Activated CD4-positive, alpha-beta T cell treated with anti-CD3 and anti-CD28 coated beads for 24 hours (primary cell): ENCODE results near the gene LRRC4C.

Source experiments
- DNase-seq, 2 donors: peaks; one replicate each; pipeline ENCODE4 v3.0.0-alpha.2; 2020; ENCODE audit warnings: low read depth in 2 of 2

Gene LRRC4C

DNA sequence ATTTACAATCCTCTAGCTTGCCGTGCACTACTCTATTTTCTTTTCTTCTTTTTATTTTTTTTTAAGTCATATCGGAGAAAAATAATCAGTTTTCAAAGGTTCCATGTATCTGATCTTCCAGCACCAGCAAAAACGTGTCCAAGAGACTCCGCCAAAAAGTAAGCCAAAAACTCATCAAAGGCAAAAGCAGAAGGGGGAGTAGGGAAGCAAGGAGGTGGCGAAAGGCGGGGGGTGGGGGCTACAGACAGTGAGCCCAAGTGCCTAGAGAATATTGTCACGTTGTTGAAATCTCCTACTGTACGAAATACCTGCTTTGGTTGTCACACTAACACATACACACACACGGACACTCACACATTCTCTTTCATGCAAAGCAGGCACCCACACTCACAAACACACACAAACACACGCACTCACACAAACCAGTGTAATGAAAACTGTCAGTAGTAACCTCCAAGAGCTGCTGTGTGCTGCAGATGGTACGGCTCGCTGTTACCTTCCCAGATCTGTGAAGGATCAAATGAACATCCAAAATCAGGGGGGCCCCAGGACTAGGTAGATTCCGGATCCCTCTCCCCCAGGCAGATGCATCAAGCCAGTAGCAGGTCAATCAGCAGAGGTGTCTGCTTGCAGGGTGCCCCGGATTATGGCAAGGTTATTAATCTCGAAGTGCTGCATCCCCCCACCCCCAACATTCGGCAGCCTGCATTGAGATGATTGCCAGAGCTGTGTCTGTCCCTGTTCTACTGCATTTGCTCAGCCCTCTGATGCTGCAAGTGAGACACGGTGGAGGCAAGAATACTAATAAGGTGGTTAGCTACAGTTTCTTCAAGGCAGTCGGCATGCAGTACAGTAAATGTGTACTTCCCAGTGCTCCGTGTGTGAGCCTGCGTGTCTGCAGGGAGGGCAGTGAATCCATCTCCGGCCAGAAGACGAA lies at the start of gene LRRC4C:
TSS of gene LRRC4C (minus strand) at position 188 of the 937 bp plus-strand sequence.
- DNase-seq, result no peak

- no peak for DNase-seq
These were observed 48.7 kb upstream of the LRRC4C start for GRCh38 chr11:41508121-41508520.

- no peak for DNase-seq
These were observed 40.0 kb upstream of the LRRC4C start for GRCh38 chr11:41499429-41499828.

DNA sequence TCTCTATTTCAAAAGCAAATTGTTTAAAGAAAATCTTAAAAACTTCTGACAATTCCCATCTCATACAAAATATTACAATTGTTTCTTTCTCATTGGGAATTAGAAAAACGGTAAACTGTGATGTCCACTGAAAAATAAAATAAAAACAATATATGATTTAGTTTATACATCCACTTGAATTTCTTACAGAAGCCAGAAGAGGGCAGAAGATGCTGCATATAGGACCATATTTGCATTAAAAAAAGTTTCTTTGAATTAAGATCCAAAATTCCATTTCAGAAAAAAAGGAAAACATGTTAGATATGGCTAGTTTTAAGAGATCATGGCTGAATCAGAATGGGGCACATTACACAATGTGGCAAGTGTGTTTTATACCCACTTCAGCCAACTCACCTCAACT lies 39.3 kb upstream of the LRRC4C start:
- no peak for DNase-seq

GRCh38 chr11:41497974-41498373 lies 38.5 kb upstream of the LRRC4C start:
- no peak for DNase-seq

DNA sequence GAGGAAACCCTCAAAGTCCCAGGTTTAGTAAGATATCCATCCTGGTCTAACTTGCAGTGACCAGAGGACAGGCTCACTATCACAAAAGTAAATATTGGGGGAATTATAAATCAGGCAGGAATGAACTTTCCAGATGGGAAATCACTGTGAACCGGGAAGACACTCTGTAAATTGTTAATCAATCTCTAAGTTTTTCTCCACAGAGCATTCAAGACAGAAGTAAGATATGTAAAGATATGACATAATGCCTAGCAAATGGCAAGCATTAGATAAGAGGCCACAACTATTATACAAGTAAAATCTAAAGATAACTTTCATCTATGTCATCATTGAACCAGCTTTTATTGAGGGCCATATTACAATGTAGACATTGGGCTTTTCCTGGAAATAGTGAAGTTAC lies 35.3 kb upstream of the LRRC4C start:
- DNase-seq, result no peak

DNA sequence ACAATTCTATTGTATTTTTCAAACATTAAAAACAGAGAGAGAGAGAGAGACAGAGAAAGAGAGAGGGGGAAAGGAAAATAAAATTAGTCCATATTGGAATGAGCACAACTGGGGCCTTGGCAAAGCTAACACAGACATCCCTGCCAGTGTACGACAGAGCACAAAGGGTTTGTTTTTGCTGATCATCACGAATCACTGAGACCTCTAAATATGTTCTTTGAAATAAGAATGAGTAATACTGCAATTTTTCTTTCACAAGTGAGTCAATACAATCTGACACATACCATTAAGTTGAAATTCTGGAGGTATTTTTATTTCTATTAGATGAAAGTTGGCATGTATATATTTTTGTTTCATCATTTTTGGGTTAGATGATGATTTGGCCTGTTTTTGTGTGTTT lies 27.0 kb upstream of the LRRC4C start:
- no peak for DNase-seq

GRCh38 chr11:41483956-41484355 lies 24.5 kb upstream of the LRRC4C start:
- no peak for DNase-seq

DNA sequence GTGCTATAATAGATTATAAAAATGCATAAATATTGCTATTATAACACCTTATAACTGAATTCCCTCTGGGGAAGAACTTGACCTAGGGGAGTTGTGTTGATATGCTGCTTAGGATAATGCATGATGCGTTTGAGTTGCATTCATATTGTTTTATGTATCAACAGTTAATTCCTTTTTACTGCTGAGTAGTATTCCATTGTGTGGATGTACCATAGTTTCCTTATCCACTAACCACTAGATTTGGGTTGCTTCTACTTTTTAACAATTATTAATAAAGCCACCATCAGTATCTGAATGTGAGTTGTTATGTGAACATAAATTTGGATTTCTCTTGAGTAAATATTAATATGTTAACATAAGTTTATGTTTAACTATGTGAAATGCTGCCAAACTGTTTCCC lies 19.7 kb upstream of the LRRC4C start:
- DNase-seq, result no peak

GRCh38 chr11:41461057-41461681 lies 1.7 kb upstream of the LRRC4C start:
- no peak for DNase-seq

GRCh38 chr11:41458641-41459040 lies 811 bp downstream of the LRRC4C start:
- no peak for DNase-seq

DNA sequence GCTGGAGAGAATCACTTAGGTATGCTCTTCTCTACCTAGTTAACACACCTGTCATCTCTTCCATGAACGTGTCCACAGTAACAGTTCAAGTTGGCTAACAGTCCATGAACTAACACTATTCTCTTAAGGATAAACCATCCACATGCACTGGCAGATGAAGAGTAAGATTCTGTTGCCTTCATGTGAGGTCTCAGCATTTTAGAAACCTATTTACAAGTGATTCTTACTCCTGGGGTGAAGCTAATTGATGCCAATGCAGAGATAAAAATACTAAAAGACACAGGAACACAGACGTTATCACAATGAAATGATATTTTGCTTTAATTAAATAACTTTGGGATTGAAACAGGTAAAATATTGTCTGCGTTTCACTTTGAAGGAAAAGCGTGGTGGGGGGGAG lies 1.3 kb downstream of the LRRC4C start:
- no peak for DNase-seq

DNA sequence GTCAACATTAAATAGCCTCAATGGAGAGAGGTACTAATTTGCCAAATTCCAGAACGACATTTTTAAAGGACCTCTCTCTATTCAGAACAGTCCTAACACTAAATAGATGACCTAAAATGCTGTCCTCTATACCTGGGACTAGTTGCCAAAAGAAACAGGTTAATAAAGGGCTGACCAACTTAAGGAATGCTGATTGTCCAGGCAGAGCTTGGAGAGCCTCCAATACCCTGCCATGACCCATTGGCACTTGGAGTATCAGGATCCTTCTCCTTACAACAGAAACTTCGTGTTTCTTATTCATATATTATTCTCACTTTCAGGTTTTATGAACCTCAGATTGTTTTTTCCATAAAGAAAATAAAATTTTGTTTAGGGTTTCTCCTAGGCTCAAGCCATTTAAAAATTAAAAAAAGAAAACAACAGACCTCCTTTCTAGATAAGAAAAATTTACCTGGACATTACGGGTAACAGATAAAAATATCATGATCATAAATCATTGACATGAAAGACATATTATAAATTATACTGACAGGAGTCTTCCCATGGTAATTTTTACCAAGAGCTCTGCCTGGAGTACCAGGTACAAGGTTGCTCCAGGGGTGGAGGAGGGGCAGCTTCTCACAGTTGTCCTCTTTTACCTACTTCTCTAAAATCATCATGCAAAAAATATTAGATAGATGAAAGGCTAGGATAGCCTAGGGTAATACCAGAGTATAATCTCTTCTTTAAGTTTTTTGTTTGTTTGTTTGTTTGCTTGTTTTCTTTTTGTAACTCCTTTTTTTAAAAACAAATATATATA lies 2.0 kb downstream of the LRRC4C start:
- no peak for DNase-seq

DNA sequence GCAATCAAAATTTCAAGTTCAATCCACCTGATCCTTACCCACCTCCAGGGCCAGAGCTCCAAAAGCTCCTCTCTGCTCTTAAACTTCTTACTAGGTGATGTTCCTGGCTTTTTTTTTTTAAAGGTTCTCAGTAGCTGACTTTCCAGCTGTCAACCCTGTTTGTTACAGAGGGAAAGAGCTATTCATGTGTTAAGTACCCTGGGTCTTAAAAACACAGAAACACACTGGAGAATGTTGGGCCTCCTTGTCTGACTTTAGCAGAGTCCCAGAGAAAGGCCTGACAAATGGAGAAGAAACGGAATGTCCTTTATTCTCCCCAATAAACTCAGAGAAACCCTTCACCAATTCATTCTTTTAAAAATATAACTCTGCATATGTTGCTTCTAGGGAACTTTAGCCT lies 3.2 kb downstream of the LRRC4C start:
- no peak for DNase-seq

- no peak for DNase-seq
These were observed 8.4 kb downstream of the LRRC4C start for GRCh38 chr11:41451011-41451410.

DNA sequence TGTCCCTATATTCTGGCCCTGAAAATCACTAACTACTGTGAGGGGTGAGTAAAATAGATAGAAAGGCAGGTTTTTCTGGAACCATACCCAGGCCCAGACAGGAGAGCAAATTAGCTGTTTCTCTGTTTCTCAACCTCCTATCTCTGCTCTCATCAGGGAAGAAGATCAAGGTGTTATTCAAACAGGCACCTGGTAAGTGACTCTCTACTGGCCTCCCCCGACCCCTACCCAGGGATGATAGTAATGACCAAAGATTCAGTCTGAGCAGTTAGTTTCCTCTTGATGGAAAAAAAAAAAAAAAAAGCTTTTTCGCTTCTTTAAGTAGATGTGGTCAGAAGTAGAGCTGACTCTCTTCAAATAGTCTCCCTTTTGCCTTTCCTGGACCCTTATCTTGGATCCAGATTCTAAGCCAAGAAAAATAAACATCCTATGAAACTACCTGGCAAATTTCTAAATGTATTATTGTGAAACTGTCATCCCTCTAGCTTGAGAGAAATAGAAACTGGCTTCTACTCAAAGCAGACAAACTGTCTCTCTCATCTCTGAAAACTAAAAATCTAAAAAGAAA lies 9.9 kb downstream of the LRRC4C start:
- DNase-seq, result no peak

GRCh38 chr11:41446566-41446965 lies 12.9 kb downstream of the LRRC4C start:
- no peak for DNase-seq

DNA sequence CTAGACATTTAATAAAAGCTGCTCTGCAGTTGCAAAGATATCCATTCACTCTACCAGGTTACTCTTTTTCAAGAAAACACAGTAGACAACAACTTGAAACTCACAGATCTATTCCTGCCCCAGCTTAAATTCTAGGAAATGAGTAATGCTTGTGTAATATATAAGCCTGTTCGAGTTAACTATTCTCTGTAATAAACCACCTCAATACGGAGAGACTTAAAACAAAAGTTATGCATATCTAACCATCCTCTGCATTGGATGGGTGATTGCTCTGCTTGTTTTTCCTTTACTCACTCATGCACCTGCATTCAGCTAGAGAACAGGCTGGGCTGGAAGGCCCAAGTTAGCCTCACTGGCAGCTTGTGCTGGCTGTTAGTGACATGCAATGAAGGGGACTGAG lies 13.3 kb downstream of the LRRC4C start:
- DNase-seq, result no peak

- DNase-seq, result no peak
These were observed 22.4 kb downstream of the LRRC4C start for GRCh38 chr11:41437006-41437490.

- no peak for DNase-seq
These were observed 23.9 kb downstream of the LRRC4C start for GRCh38 chr11:41435531-41435930.

DNA sequence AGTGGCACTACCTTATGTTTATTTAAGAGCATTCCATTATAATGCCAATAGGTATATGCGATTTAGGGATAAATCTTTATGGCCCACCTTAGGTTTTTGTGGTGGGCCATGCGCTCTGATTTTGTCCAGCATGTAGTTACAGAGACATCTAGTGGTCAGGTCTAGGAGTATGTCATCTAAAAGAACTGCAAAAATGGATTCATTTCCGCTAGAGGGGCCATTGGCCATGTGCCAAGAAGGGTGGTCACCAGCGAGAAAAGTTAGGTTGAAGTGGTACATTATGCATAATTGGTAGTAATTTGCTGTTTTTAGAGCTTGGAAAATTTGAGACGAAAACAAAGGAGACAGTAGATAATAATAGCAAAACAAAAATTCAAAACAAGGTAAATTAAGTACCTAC lies 27.7 kb downstream of the LRRC4C start:
- DNase-seq, result no peak

GRCh38 chr11:41419901-41420300 lies 39.6 kb downstream of the LRRC4C start:
- no peak for DNase-seq
